ENCODE results near the gene EPG5. TPM values are rescaled to one million over a fixed set of nuclear protein-coding genes. Genes with fewer than 3 reads are reported as not detected.
A peak's percentile ranks its signal among the peaks of the same experiment; 100 is the strongest.

EPG5 gene
- total and polyA plus RNA-seq, 3 experiments from 2014 or later: 4.0 to 18.1 (median 17.7) TPM

DNA sequence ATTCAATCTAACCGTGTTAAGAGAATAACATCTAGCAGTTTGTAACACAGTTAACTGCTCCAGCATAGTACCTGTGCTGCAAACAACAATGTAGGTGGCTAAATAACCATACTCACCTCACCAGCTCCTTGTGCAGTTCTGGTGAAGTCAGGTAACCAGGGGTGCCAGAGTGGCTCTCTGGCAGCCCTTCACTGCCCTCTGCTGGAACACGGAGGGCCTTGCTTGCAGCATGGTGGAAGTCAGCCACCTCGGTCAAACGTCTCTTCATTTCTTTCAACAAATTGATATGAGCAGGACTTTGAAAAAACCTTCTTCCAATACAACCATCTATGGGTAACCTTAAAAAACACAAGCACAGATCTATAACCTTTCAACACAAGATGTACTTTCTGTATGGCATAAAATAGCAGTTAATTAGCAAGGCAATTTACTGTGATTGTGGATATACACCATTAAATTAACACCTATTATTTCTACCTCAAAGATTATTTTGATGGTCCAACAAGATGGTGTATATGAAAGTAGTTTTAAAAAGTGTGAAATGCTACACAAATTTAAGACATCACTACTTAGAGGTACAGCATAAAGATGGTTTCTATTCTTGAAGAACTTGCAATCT is 56.6 kb downstream of the EPG5 start:
- Histone ChIP-seq H3K27me3 (ENCODE audit: insufficient read depth, low read length, poor library complexity, severe bottlenecking) (no peaks in the 10 kb centered on the region), H3K4me3 (ENCODE audit: low read length) (no peak overlapping the region), H3K36me3 (ENCODE audit: insufficient read depth, low read length) (peaks cover 47% of the 10 kb centered on the region), H3K4me1 (ENCODE audit: insufficient read depth, low read length) (no peaks in the 10 kb centered on the region), H3K27ac (ENCODE audit: low read depth, low read length) (no peak overlapping the region), H3K9me3 (ENCODE audit: low read length) (no peaks in the 10 kb centered on the region)
- H3K27me3 Mint-ChIP-seq: no peaks in the 10 kb centered on the region
- H3K4me1 Mint-ChIP-seq: peaks cover 0 to 4% (median 2%) of the 10 kb centered on the region in 3 donors
- H3K4me3 Mint-ChIP-seq: no peak overlapping the region
- POLR2A ChIA-PET: interaction anchor here (0.6 kb wide), 1 partner anchor 245 kb away, joined by 3 read pairs; no protein-coding TSS in a partner anchor
- CTCF ChIA-PET: interaction anchor here (0.6 to 1.4 kb wide), 9 partner anchors 11 to 247 kb away, joined by 3 to 10 read pairs (median 3); no protein-coding TSS in a partner anchor
- H3K27ac Mint-ChIP-seq: peak overlapping the region in 2 of 8 donors; percentile 9 to 37
- H3K9me3 Mint-ChIP-seq: no peaks in the 10 kb centered on the region
- peak; percentile 32 to 74 (median 34) for DNase-seq
- H3K36me3 Mint-ChIP-seq: peaks cover 26 to 84% (median 37%) of the 10 kb centered on the region in 3 donors

DNA sequence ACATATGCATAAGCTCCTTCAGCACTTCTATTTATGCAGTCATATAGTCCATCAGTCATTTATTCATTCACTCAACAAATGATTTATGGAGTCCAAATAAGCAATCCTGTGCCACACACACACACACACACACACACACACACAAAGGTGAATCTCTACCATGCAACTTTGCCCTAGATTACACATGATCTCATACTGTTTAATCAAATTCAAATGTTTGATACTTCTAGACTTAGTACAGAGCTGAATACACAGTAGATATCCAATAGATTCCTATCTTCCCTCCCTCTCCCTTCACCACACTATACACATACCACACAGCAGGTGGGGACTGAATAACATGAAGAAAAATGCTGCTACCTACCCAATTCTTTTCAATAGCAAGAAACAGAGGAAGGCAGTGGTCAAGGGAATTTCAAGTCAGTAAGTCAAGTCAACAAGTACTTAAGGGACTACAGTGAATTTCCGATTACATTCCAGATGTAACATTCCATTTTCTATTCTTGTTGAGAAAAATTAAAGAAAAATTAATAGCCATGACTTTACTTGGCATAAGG is 65.4 kb downstream of the EPG5 start:
- Histone ChIP-seq H3K9me3 (ENCODE audit: low read length) (no peaks in the 10 kb centered on the region), H3K36me3 (ENCODE audit: insufficient read depth, low read length) (peaks cover 42% of the 10 kb centered on the region), H3K27me3 (ENCODE audit: insufficient read depth, low read length, poor library complexity, severe bottlenecking) (no peaks in the 10 kb centered on the region), H3K4me3 (ENCODE audit: low read length) (no peak overlapping the region), H3K4me1 (ENCODE audit: insufficient read depth, low read length) (no peaks in the 10 kb centered on the region), H3K27ac (ENCODE audit: low read depth, low read length) (no peak overlapping the region)
- Mint-ChIP-seq H3K27ac (no peak overlapping the region), H3K4me3 (no peak overlapping the region), H3K27me3 (no peaks in the 10 kb centered on the region), H3K36me3 (peaks cover 3 to 88% (median 33%) of the 10 kb centered on the region in 3 donors), H3K4me1 (no peaks in the 10 kb centered on the region), H3K9me3 (no peaks in the 10 kb centered on the region)
- CTCF ChIA-PET: interaction anchor here (1.2 kb wide), 1 partner anchor 46 kb away, joined by 3 read pairs; no protein-coding TSS in a partner anchor
- DNase-seq: no peak
- POLR2A ChIA-PET: no interaction called here

DNA sequence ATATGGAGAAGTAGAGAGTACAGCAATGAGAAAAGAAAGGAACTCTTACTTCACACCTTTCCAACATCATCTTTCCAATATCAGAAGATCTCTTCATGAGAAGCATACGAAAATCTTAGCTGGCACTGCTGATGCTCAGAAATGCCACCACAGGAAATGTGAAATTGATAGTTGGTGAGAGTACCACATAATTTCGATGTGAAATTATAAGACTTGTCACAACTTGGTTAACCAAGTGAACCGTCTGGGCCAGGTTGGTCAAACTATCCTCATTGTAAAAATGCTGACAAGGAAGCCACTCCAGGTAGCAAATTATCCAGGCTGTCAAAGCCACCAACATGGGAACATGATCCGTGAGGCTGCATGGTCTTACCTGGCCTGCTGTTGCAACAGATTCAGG is 66.5 kb downstream of the EPG5 start:
- CTCF ChIA-PET: interaction anchor here (1.2 kb wide), 2 partner anchors 9 to 47 kb away, joined by 3 read pairs; no protein-coding TSS in a partner anchor
- Mint-ChIP-seq H3K9me3 (no peaks in the 10 kb centered on the region), H3K27ac (peak overlapping the region in 3 of 8 donors; percentile 49 to 69 (median 60)), H3K36me3 (peaks cover 3 to 89% (median 35%) of the 10 kb centered on the region in 3 donors), H3K4me3 (no peak overlapping the region), H3K4me1 (no peaks in the 10 kb centered on the region), H3K27me3 (no peaks in the 10 kb centered on the region)
- H3K27me3 ChIP-seq (ENCODE audit: insufficient read depth, low read length, poor library complexity, severe bottlenecking): no peaks in the 10 kb centered on the region
- no peaks in the 10 kb centered on the region for H3K4me1 ChIP-seq (ENCODE audit: insufficient read depth, low read length)
- H3K27ac ChIP-seq (ENCODE audit: low read depth, low read length): no peak overlapping the region
- H3K36me3 ChIP-seq (ENCODE audit: insufficient read depth, low read length): peaks cover 42% of the 10 kb centered on the region
- POLR2A ChIA-PET: no interaction called here
- H3K4me3 ChIP-seq (ENCODE audit: low read length): no peak overlapping the region
- no peak for DNase-seq
- H3K9me3 ChIP-seq (ENCODE audit: low read length): no peaks in the 10 kb centered on the region

GRCh38 chr18:45896991-45897390 is 70.1 kb downstream of the EPG5 start:
- ChIA-PET CTCF (interaction anchor here (1.1 kb wide), 1 partner anchor 8 kb away, joined by 6 read pairs; no protein-coding TSS in a partner anchor), POLR2A (interaction anchor here (0.6 kb wide), 1 partner anchor 325 kb away, joined by 3 read pairs; no protein-coding TSS in a partner anchor)
- H3K4me3 ChIP-seq (ENCODE audit: low read length): no peak overlapping the region
- Mint-ChIP-seq H3K4me1 (no peaks in the 10 kb centered on the region), H3K27ac (peak overlapping the region in 1 of 8 donors; percentile 44), H3K9me3 (no peaks in the 10 kb centered on the region), H3K27me3 (no peaks in the 10 kb centered on the region), H3K36me3 (peaks cover 3 to 86% (median 36%) of the 10 kb centered on the region in 3 donors), H3K4me3 (no peak overlapping the region)
- DNase-seq: no peak
- H3K9me3 ChIP-seq (ENCODE audit: low read length): no peaks in the 10 kb centered on the region
- no peak overlapping the region for H3K27ac ChIP-seq (ENCODE audit: low read depth, low read length)
- H3K27me3 ChIP-seq (ENCODE audit: insufficient read depth, low read length, poor library complexity, severe bottlenecking): no peaks in the 10 kb centered on the region
- H3K36me3 ChIP-seq (ENCODE audit: insufficient read depth, low read length): peaks cover 36% of the 10 kb centered on the region
- H3K4me1 ChIP-seq (ENCODE audit: insufficient read depth, low read length): no peaks in the 10 kb centered on the region

DNA sequence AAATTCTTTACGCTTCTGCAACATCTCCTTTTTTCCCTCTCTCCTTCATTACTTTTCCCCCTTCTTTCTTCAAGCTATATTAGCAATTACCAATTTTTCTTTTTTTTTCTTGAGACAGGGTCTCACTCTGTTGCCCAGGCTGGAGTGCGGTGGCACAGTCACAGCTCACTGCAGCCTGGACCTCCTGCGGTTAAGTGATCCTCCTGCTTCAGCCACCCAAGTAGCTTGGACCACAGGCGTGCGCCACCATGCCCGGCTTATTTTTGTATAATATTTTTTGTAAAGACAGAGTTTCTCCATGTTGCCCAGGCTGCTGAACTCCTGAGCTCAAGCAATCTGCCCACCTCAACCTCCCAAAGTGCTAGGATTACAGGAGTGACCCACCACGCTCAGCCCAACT is 70.7 kb downstream of the EPG5 start:
- ChIA-PET POLR2A (interaction anchor here (0.6 kb wide), 1 partner anchor 325 kb away, joined by 3 read pairs; no protein-coding TSS in a partner anchor), CTCF (interaction anchor here (1.1 to 2.9 kb wide), 2 partner anchors 9 to 16 kb away, joined by 6 to 7 read pairs; no protein-coding TSS in a partner anchor)
- no peaks in the 10 kb centered on the region for H3K27me3 Mint-ChIP-seq
- H3K4me3 Mint-ChIP-seq: no peak overlapping the region
- H3K4me1 ChIP-seq (ENCODE audit: insufficient read depth, low read length): no peaks in the 10 kb centered on the region
- H3K4me3 ChIP-seq (ENCODE audit: low read length): no peak overlapping the region
- no peaks in the 10 kb centered on the region for H3K9me3 ChIP-seq (ENCODE audit: low read length)
- H3K36me3 Mint-ChIP-seq: peaks cover 3 to 84% (median 33%) of the 10 kb centered on the region in 3 donors
- no peaks in the 10 kb centered on the region for H3K9me3 Mint-ChIP-seq
- H3K27ac ChIP-seq (ENCODE audit: low read depth, low read length): no peak overlapping the region
- no peaks in the 10 kb centered on the region for H3K4me1 Mint-ChIP-seq
- peak overlapping the region in 1 of 8 donors; percentile 44 for H3K27ac Mint-ChIP-seq
- peaks cover 31% of the 10 kb centered on the region for H3K36me3 ChIP-seq (ENCODE audit: insufficient read depth, low read length)
- no peak for DNase-seq
- no peaks in the 10 kb centered on the region for H3K27me3 ChIP-seq (ENCODE audit: insufficient read depth, low read length, poor library complexity, severe bottlenecking)

DNA sequence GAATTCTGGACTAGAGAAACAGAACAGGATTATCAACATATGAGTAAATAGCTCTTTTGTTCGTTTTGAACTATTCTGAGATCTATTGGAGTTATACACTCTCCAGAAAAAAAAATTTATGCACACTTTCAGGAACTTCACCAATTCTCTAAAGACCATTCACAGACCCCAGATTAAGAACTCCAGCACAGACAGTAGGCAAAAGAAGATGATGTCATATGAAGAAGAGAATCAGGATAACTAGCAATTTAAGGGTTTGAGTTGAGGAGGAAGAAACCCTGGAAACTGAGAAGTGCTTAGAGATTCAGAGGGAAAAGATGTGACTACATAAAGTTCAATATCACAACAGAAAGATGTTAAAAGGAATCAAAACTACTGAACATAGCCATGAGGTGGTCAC is 71.8 kb downstream of the EPG5 start:
- Mint-ChIP-seq H3K4me3 (no peak overlapping the region), H3K27me3 (no peaks in the 10 kb centered on the region), H3K9me3 (no peaks in the 10 kb centered on the region), H3K27ac (no peak overlapping the region), H3K36me3 (peaks cover 3 to 79% (median 30%) of the 10 kb centered on the region in 3 donors), H3K4me1 (peaks cover 0 to 5% (median 3%) of the 10 kb centered on the region in 3 donors)
- POLR2A ChIA-PET: no interaction called here
- Histone ChIP-seq H3K4me1 (ENCODE audit: insufficient read depth, low read length) (no peaks in the 10 kb centered on the region), H3K36me3 (ENCODE audit: insufficient read depth, low read length) (peaks cover 30% of the 10 kb centered on the region), H3K27ac (ENCODE audit: low read depth, low read length) (no peak overlapping the region), H3K4me3 (ENCODE audit: low read length) (no peak overlapping the region), H3K9me3 (ENCODE audit: low read length) (no peaks in the 10 kb centered on the region), H3K27me3 (ENCODE audit: insufficient read depth, low read length, poor library complexity, severe bottlenecking) (no peaks in the 10 kb centered on the region)
- CTCF ChIA-PET: interaction anchor here (2.9 kb wide), 1 partner anchor 15 kb away, joined by 7 read pairs; no protein-coding TSS in a partner anchor
- DNase-seq: no peak

DNA sequence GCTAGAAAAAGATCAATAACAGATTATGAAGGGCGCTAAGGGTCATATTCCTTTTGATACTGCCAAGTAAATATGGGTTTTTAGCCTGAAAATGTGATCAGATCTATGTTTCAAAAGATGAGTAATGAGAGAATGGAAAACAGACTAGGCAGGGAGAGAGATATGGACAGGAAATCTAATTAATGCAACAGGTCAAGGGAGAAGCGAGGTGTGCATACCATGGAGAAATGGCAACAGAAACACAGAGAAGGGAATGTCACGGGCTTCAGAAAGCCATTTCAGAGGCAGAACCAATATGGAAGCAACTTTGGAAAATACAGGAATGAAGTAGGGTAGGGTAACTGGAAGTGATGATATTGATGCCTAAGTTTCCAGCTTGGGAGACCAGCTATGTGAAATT is 72.3 kb downstream of the EPG5 start:
- ChIA-PET POLR2A (no interaction called here), CTCF (interaction anchor here (2.9 kb wide), 1 partner anchor 15 kb away, joined by 7 read pairs; no protein-coding TSS in a partner anchor)
- no peak overlapping the region for H3K4me3 ChIP-seq (ENCODE audit: low read length)
- Mint-ChIP-seq H3K27me3 (no peaks in the 10 kb centered on the region), H3K4me3 (no peak overlapping the region), H3K36me3 (peaks cover 3 to 79% (median 29%) of the 10 kb centered on the region in 3 donors), H3K27ac (peak overlapping the region in 3 of 8 donors; percentile 2 to 50 (median 6)), H3K4me1 (peaks cover 4 to 8% (median 5%) of the 10 kb centered on the region in 3 donors), H3K9me3 (no peaks in the 10 kb centered on the region)
- no peak for DNase-seq
- H3K9me3 ChIP-seq (ENCODE audit: low read length): no peaks in the 10 kb centered on the region
- H3K36me3 ChIP-seq (ENCODE audit: insufficient read depth, low read length): peaks cover 32% of the 10 kb centered on the region
- H3K27me3 ChIP-seq (ENCODE audit: insufficient read depth, low read length, poor library complexity, severe bottlenecking): no peaks in the 10 kb centered on the region
- no peak overlapping the region for H3K27ac ChIP-seq (ENCODE audit: low read depth, low read length)
- H3K4me1 ChIP-seq (ENCODE audit: insufficient read depth, low read length): no peaks in the 10 kb centered on the region

GRCh38 chr18:45891806-45892205 is 75.3 kb downstream of the EPG5 start:
- H3K9me3 Mint-ChIP-seq: no peaks in the 10 kb centered on the region
- Histone ChIP-seq H3K4me3 (ENCODE audit: low read length) (no peak overlapping the region), H3K36me3 (ENCODE audit: insufficient read depth, low read length) (peaks cover 17% of the 10 kb centered on the region), H3K27ac (ENCODE audit: low read depth, low read length) (no peak overlapping the region), H3K27me3 (ENCODE audit: insufficient read depth, low read length, poor library complexity, severe bottlenecking) (no peaks in the 10 kb centered on the region), H3K4me1 (ENCODE audit: insufficient read depth, low read length) (no peaks in the 10 kb centered on the region), H3K9me3 (ENCODE audit: low read length) (no peaks in the 10 kb centered on the region)
- peaks cover 6 to 11% (median 8%) of the 10 kb centered on the region in 3 donors for H3K4me1 Mint-ChIP-seq
- DNase-seq: no peak
- H3K27ac Mint-ChIP-seq: peak overlapping the region in 5 of 8 donors; percentile 24 to 74 (median 69)
- H3K4me3 Mint-ChIP-seq: no peak overlapping the region
- ChIA-PET POLR2A (no interaction called here), CTCF (no interaction called here)
- peaks cover 0 to 76% (median 26%) of the 10 kb centered on the region in 3 donors for H3K36me3 Mint-ChIP-seq
- H3K27me3 Mint-ChIP-seq: no peaks in the 10 kb centered on the region

Data from CD8-positive, alpha-beta memory T cell (primary cell).